Upper lobe of right lung (tissue), 1 donor: ENCODE results near the gene PFDN1. TPM values are rescaled to one million over a fixed set of nuclear protein-coding genes. Genes with fewer than 3 reads are reported as not detected.
A peak's percentile ranks its signal among the peaks of the same experiment; 100 is the strongest.

ENCODE experiments used
- ATAC-seq: fragments of 200-7000 bp; cut with Tn5 transposase; one replicate; pipeline ENCODE4 v1.9.1; 2020; ENCODE audit warnings: mild to moderate bottlenecking, moderate library complexity
- DNase-seq: peaks from one replicate; pipeline ENCODE4 v3.0.0-alpha.2; 2020
- H3K27ac ChIP-seq: fragments of 200-600 bp; one replicate; pipeline ENCODE4 v1.8.0; 2022
- H3K27me3 ChIP-seq: fragments of 200-600 bp; one replicate; pipeline ENCODE4 v1.8.0; 2022; ENCODE audit warnings: mild to moderate bottlenecking
- H3K36me3 ChIP-seq: fragments of 200-600 bp; one replicate; pipeline ENCODE4 v1.8.0; 2022
- H3K4me1 ChIP-seq: fragments of 200-600 bp; one replicate; pipeline ENCODE4 v1.8.0; 2022
- H3K4me3 ChIP-seq: fragments of 200-600 bp; one replicate; pipeline ENCODE4 v1.8.0; 2022; ENCODE audit warnings: mild to moderate bottlenecking
- H3K9me3 ChIP-seq: fragments of 200-600 bp; one replicate; pipeline ENCODE4 v1.8.0; 2022
- CTCF ChIP-seq: fragments of 200-600 bp; IDR thresholded peaks from one replicate; pipeline ENCODE4 v1.8.0; 2022; ENCODE audit warnings: antibody characterized with exemption
- intact Hi-C: fragments of 100-400 bp; cut with DNase I; formaldehyde crosslinking; loops from one replicate; pipeline ENCODE4 v1.11.0; 2022
- total RNA-seq: library from RNA; stranded (reverse); fragmentation: NEBNext Ultra II Directional; extraction: Animal tissue kit (Norgen Biotek cat#: 25700); gene quantifications from one replicate; pipeline ENCODE4 v1.2.1, GENCODE V29; 2021
- donor health status: DM: no; HTN: yes; CAD: no; lungs with severe emphysema.

The PFDN1 gene
- total RNA-seq, 1 donor from 2014 or later = 54.0 TPM

GRCh38 chr5:140303966-140304365, 1.1 kb upstream of the PFDN1 start:
- H3K4me1 ChIP-seq = peaks cover 26% of the 10 kb centered on the region
- no peak overlapping the region for H3K27ac ChIP-seq
- no peak for TF ChIP-seq CTCF
- DNase-seq (no peak), ATAC-seq (no peak)
- intact Hi-C loops = no loop called here
- H3K36me3 ChIP-seq = peaks cover 9% of the 10 kb centered on the region
- H3K9me3 ChIP-seq = no peaks in the 10 kb centered on the region
- no peak overlapping the region for H3K4me3 ChIP-seq
- no peaks in the 10 kb centered on the region for H3K27me3 ChIP-seq

- no peak for TF ChIP-seq CTCF
Measured at GRCh38 chr5:140301136-140301535, 1.8 kb downstream of the PFDN1 start.

GRCh38 chr5:140299056-140299455, 3.8 kb downstream of the PFDN1 start:
- Histone ChIP-seq H3K27me3 (no peaks in the 10 kb centered on the region), H3K27ac (peak overlapping the region; percentile 56), H3K36me3 (peaks cover 9% of the 10 kb centered on the region), H3K4me1 (peaks cover 50% of the 10 kb centered on the region), H3K9me3 (no peaks in the 10 kb centered on the region), H3K4me3 (no peak overlapping the region)
- no peak for TF ChIP-seq CTCF
- no peak for ATAC-seq
- intact Hi-C loops = no loop called here
- no peak for DNase-seq

More at GRCh38 chr5:140301136-140301535, 1.8 kb downstream of the PFDN1 start:
- no peak overlapping the region for H3K4me3 ChIP-seq
- intact Hi-C loops = no loop called here
- ATAC-seq = peak; percentile 17
- H3K27ac ChIP-seq = no peak overlapping the region
- peaks cover 31% of the 10 kb centered on the region for H3K4me1 ChIP-seq
- no peaks in the 10 kb centered on the region for H3K9me3 ChIP-seq
- H3K27me3 ChIP-seq = no peaks in the 10 kb centered on the region
- DNase-seq = no peak
- peaks cover 9% of the 10 kb centered on the region for H3K36me3 ChIP-seq

GRCh38 chr5:140298183-140298601, 4.7 kb downstream of the PFDN1 start:
- Histone ChIP-seq H3K4me3 (no peak overlapping the region), H3K4me1 (peaks cover 54% of the 10 kb centered on the region), H3K27me3 (no peaks in the 10 kb centered on the region), H3K27ac (no peak overlapping the region), H3K36me3 (peaks cover 9% of the 10 kb centered on the region), H3K9me3 (no peaks in the 10 kb centered on the region)
- intact Hi-C loops = no loop called here
- ATAC-seq = peak; percentile 44
- no peak for DNase-seq
- TF ChIP-seq CTCF = no peak

- no peak for TF ChIP-seq CTCF
- Histone ChIP-seq H3K36me3 (peaks cover 9% of the 10 kb centered on the region), H3K27me3 (no peaks in the 10 kb centered on the region), H3K4me3 (no peak overlapping the region), H3K27ac (peak overlapping the region; percentile 43), H3K4me1 (peaks cover 63% of the 10 kb centered on the region), H3K9me3 (no peaks in the 10 kb centered on the region)
- ATAC-seq (no peak), DNase-seq (no peak)
- intact Hi-C loops = no loop called here
Measured at GRCh38 chr5:140297283-140297682, 5.6 kb downstream of the PFDN1 start.

GRCh38 chr5:140296289-140296688, 6.6 kb downstream of the PFDN1 start:
- intact Hi-C loops = no loop called here
- TF ChIP-seq CTCF = no peak

More at GRCh38 chr5:140296289-140296688, 6.6 kb downstream of the PFDN1 start:
- DNase-seq (no peak), ATAC-seq (no peak)
- Histone ChIP-seq H3K36me3 (peaks cover 9% of the 10 kb centered on the region), H3K4me3 (no peak overlapping the region), H3K4me1 (peaks cover 65% of the 10 kb centered on the region), H3K27me3 (no peaks in the 10 kb centered on the region), H3K27ac (peak overlapping the region; percentile 19), H3K9me3 (no peaks in the 10 kb centered on the region)
